ENCODE data around the gene NUB1. TPM values are rescaled to one million over a fixed set of nuclear protein-coding genes. Genes with fewer than 3 reads are reported as not detected.

NUB1 gene
- total RNA-seq, 4 donors from 2014 or later = 45.9 to 59.1 (median 53.0) TPM

- no peak overlapping the region for H3K4me3 ChIP-seq
- intact Hi-C loops (cut with DNase I) = no loop called here
- no peak for DNase-seq (ENCODE audit: extremely low spot score)
- 89% methylated on average over 18 of the region's 19 CpGs for WGBS
- no peaks in the 10 kb centered on the region for H3K36me3 ChIP-seq
- H3K27ac ChIP-seq (replicated peaks in 1 of 4) = no peak overlapping the region
- H3K9me3 ChIP-seq = no peaks in the 10 kb centered on the region
- H3K27me3 ChIP-seq = peaks cover 0 to 13% (median 0%) of the 10 kb centered on the region in 4 donors
- H3K4me1 ChIP-seq = peaks cover under 1 to 1% (median under 1%) of the 10 kb centered on the region in 4 donors
- no peak for TF ChIP-seq POLR2A (IDR thresholded peaks at IDR 0.05; ENCODE audit: low read depth)
- no peak for TF ChIP-seq CTCF (IDR thresholded peaks at IDR 0.05)
- no peak for TF ChIP-seq POLR2AphosphoS5 (IDR thresholded peaks at IDR 0.05)
- TF ChIP-seq EP300 (IDR thresholded peaks at IDR 0.05) = no peak
Measured at GRCh38 chr7:151398446-151399304, 57.1 kb downstream of the NUB1 start.

GRCh38 chr7:151399305-151399601 is 57.6 kb downstream of the NUB1 start:
- no peak overlapping the region for H3K4me3 ChIP-seq
- H3K4me1 ChIP-seq = peaks cover 3 to 7% (median 5%) of the 10 kb centered on the region in 4 donors
- no peak overlapping the region for H3K27ac ChIP-seq (replicated peaks in 1 of 4)
- no peaks in the 10 kb centered on the region for H3K9me3 ChIP-seq
- intact Hi-C loops (cut with DNase I) = no loop called here
- H3K36me3 ChIP-seq = no peaks in the 10 kb centered on the region
- 100% methylated on average over 5 of the region's 7 CpGs for WGBS
- TF ChIP-seq EP300 (IDR thresholded peaks at IDR 0.05) (no peak), POLR2AphosphoS5 (IDR thresholded peaks at IDR 0.05) (no peak), POLR2A (IDR thresholded peaks at IDR 0.05; ENCODE audit: low read depth) (no peak), CTCF (IDR thresholded peaks at IDR 0.05) (no peak)
- H3K27me3 ChIP-seq = peaks cover 0 to 9% (median 0%) of the 10 kb centered on the region in 4 donors
- no peak for DNase-seq (ENCODE audit: extremely low spot score)

- Histone ChIP-seq H3K36me3 (no peaks in the 10 kb centered on the region), H3K4me3 (no peak overlapping the region), H3K9me3 (no peaks in the 10 kb centered on the region), H3K4me1 (peaks cover 3 to 13% (median 6%) of the 10 kb centered on the region in 4 donors), H3K27ac (replicated peaks in 1 of 4) (no peak overlapping the region), H3K27me3 (peaks cover 0 to 5% (median 0%) of the 10 kb centered on the region in 4 donors)
- DNase-seq (ENCODE audit: extremely low spot score) = no peak
- intact Hi-C loops (cut with DNase I) = no loop called here
- WGBS = 89% methylated on average over 11 of the region's 14 CpGs
- TF ChIP-seq EP300 (IDR thresholded peaks at IDR 0.05) (no peak), POLR2AphosphoS5 (IDR thresholded peaks at IDR 0.05) (no peak), CTCF (IDR thresholded peaks at IDR 0.05) (no peak), POLR2A (IDR thresholded peaks at IDR 0.05; ENCODE audit: low read depth) (no peak)
Measured at GRCh38 chr7:151399906-151400305, 58.3 kb downstream of the NUB1 start.

- no peak for DNase-seq (ENCODE audit: extremely low spot score)
- Histone ChIP-seq H3K9me3 (no peaks in the 10 kb centered on the region), H3K4me1 (peaks cover 3 to 15% (median 7%) of the 10 kb centered on the region in 4 donors), H3K27me3 (peaks cover 0 to 14% (median 0%) of the 10 kb centered on the region in 4 donors), H3K4me3 (no peak overlapping the region), H3K27ac (replicated peaks in 1 of 4) (no peak overlapping the region), H3K36me3 (no peaks in the 10 kb centered on the region)
- 74% methylated on average over 14 of the region's 14 CpGs for WGBS
- TF ChIP-seq POLR2A (IDR thresholded peaks at IDR 0.05; ENCODE audit: low read depth) (no peak), POLR2AphosphoS5 (IDR thresholded peaks at IDR 0.05) (no peak), CTCF (IDR thresholded peaks at IDR 0.05) (no peak), EP300 (IDR thresholded peaks at IDR 0.05) (no peak)
- intact Hi-C loops (cut with DNase I) = no loop called here
Measured at GRCh38 chr7:151400626-151401315, 59.2 kb downstream of the NUB1 start.
